OCI-LY1 (cell line): ENCODE results near the gene CD247.

Experiments
- H2AFZ ChIP-seq: fragments of 200-600 bp; sonication (generic), shearing (Covaris generic); 2 replicates; pipeline ENCODE4 v1.6.0; 2014; ENCODE audit warnings: antibody characterized with exemption, mild to moderate bottlenecking, low read length
- H3F3A ChIP-seq: fragments of 200-600 bp; sonication (generic), shearing (Covaris generic); 2 replicates; pipeline ENCODE4 v1.6.0; 2014; ENCODE audit warnings: mild to moderate bottlenecking, antibody characterized with exemption, low read length, moderate library complexity; ENCODE audit not compliant: insufficient read depth
- H3K27ac ChIP-seq: fragments of 200-600 bp; sonication (generic); 2 replicates; pipeline ENCODE4 v1.5.1; 2014; ENCODE audit warnings: low read length, mixed run types, mild to moderate bottlenecking, low read depth; ENCODE audit not compliant: poor library complexity, severe bottlenecking
- H3K27me3 ChIP-seq: fragments of 200-600 bp; sonication (generic); 2 replicates; pipeline ENCODE4 v1.6.0; 2014; ENCODE audit warnings: antibody characterized with exemption, mild to moderate bottlenecking, low read length, moderate library complexity; ENCODE audit not compliant: insufficient read depth
- H3K36me3 ChIP-seq: fragments of 200-600 bp; sonication (generic); 2 replicates; pipeline ENCODE4 v1.6.1; 2014; ENCODE audit warnings: mild to moderate bottlenecking, antibody characterized with exemption, low read length, moderate library complexity, mixed read lengths; ENCODE audit not compliant: insufficient read depth
- H3K4me1 ChIP-seq: fragments of 200-600 bp; sonication (generic); 2 replicates; pipeline ENCODE4 v1.5.1; 2014; ENCODE audit warnings: mild to moderate bottlenecking, low read length, moderate library complexity; ENCODE audit not compliant: insufficient read depth, severe bottlenecking
- H3K4me2 ChIP-seq: fragments of 200-600 bp; sonication (generic), shearing (Covaris generic); 2 replicates; pipeline ENCODE4 v1.6.1; 2014; ENCODE audit warnings: low read length
- H3K4me3 ChIP-seq: fragments of 200-600 bp; sonication (generic); 2 replicates; pipeline ENCODE4 v1.5.1; 2014; ENCODE audit warnings: low read length, low read depth, mild to moderate bottlenecking, mixed read lengths; ENCODE audit not compliant: poor library complexity, severe bottlenecking
- H3K79me2 ChIP-seq: fragments of 200-600 bp; shearing (Covaris generic); 2 replicates; pipeline ENCODE4 v1.6.1; 2016; ENCODE audit warnings: mixed run types, low read length, mixed read lengths; ENCODE audit not compliant: insufficient read depth
- H3K9ac ChIP-seq: fragments of 200-600 bp; sonication (generic), shearing (Covaris generic); 2 replicates; pipeline ENCODE4 v1.6.1; 2014; ENCODE audit warnings: mild to moderate bottlenecking, low read length, mixed read lengths
- H3K9me2 ChIP-seq: fragments of 200-600 bp; sonication (generic), shearing (Covaris generic); 2 replicates; pipeline ENCODE4 v1.6.1; 2014; ENCODE audit warnings: low read depth, mild to moderate bottlenecking, low read length, mixed read lengths
- H3K9me3 ChIP-seq: fragments of 200-600 bp; shearing (Covaris generic); 2 replicates; pipeline ENCODE4 v1.6.1; 2014; ENCODE audit warnings: low read length, mixed read lengths
- H4K20me1 ChIP-seq: fragments of 200-600 bp; sonication (generic), shearing (Covaris generic); 2 replicates; pipeline ENCODE4 v1.6.0; 2016; ENCODE audit warnings: mild to moderate bottlenecking, low read length; ENCODE audit not compliant: insufficient read depth
- EZH2 ChIP-seq: fragments of 200-600 bp; sonication (generic), shearing (Covaris generic); IDR thresholded peaks from 2 replicates; pipeline ENCODE4 v1.8.0; 2017; ENCODE audit warnings: borderline replicate concordance, mixed run types, mild to moderate bottlenecking, antibody characterized with exemption, low read length, moderate library complexity, mixed read lengths
- TF ChIP-seq, protein P1 (sequence below): fragments of 200-600 bp; sonication (generic), shearing (Covaris generic); IDR thresholded peaks from 2 replicates; pipeline ENCODE4 v1.5.1; 2017; ENCODE audit warnings: mild to moderate bottlenecking, antibody characterized with exemption, low read length, moderate library complexity, mixed read lengths

The CD247 gene

DNA sequence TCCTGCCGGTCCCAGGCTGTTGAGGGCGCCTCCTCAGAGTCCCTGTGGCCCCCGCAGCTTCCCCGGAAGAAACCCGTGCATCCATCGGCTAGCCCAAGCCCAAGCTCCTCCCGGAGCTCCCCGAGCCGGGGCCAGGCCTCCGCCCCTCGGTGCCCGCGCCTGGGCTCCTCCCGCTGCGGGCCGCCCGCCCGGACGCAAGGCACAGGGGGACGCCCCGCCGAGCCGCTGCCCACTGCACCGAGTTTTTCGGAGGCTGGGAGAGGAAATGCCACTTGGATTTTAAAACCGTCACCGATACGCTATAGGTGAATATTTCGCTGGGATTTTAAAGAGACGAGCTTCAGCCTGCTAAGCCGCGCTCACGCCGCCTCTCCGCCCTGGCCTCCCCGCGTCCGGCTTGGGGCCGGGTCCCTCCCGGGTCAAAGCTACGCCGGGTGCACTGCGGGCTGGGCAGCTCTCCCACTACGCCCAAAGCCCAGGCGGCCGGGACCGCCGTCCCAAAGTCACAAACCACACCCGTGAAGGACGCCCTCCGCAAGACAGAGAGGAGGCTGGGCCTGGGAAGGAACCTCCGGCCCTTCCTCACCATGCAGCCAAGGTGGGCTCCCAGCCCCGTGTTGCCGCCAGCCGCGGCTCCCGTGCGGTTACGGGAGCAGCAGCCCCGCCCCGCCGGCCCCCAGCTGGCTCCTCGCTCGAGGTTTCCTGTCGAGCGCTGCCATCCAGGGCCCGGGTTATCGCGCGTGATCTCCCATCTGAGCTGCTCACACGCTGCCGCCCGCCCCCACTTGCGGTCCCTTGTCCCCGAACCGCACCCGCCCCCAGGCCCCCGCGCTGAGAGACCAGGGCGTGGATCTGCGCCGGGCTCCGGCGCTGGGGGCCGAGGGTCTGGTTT is 63.2 kb downstream of the CD247 start:
- Histone ChIP-seq H2AFZ (no peak overlapping the region), H3K9ac (peak overlapping the region; percentile 71), H3K9me2 (no peaks in the 10 kb centered on the region), H3K27ac (no peak overlapping the region), H3K9me3 (no peaks in the 10 kb centered on the region), H3F3A (0 out of 2 replicates have a peak, but pooled peaks cover 7% of the 10 kb centered on the region), H3K4me3 (peak overlapping the region; percentile 68), H3K4me1 (peaks cover 45% of the 10 kb centered on the region), H3K4me2 (peak overlapping the region; percentile 90), H3K79me2 (no peaks in the 10 kb centered on the region), H4K20me1 (no peaks in the 10 kb centered on the region), H3K36me3 (no peaks in the 10 kb centered on the region), H3K27me3 (no peaks in the 10 kb centered on the region)
- TF ChIP-seq, protein P1, sequence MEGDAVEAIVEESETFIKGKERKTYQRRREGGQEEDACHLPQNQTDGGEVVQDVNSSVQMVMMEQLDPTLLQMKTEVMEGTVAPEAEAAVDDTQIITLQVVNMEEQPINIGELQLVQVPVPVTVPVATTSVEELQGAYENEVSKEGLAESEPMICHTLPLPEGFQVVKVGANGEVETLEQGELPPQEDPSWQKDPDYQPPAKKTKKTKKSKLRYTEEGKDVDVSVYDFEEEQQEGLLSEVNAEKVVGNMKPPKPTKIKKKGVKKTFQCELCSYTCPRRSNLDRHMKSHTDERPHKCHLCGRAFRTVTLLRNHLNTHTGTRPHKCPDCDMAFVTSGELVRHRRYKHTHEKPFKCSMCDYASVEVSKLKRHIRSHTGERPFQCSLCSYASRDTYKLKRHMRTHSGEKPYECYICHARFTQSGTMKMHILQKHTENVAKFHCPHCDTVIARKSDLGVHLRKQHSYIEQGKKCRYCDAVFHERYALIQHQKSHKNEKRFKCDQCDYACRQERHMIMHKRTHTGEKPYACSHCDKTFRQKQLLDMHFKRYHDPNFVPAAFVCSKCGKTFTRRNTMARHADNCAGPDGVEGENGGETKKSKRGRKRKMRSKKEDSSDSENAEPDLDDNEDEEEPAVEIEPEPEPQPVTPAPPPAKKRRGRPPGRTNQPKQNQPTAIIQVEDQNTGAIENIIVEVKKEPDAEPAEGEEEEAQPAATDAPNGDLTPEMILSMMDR = no peak
- TF ChIP-seq EZH2 = no peak

DNA sequence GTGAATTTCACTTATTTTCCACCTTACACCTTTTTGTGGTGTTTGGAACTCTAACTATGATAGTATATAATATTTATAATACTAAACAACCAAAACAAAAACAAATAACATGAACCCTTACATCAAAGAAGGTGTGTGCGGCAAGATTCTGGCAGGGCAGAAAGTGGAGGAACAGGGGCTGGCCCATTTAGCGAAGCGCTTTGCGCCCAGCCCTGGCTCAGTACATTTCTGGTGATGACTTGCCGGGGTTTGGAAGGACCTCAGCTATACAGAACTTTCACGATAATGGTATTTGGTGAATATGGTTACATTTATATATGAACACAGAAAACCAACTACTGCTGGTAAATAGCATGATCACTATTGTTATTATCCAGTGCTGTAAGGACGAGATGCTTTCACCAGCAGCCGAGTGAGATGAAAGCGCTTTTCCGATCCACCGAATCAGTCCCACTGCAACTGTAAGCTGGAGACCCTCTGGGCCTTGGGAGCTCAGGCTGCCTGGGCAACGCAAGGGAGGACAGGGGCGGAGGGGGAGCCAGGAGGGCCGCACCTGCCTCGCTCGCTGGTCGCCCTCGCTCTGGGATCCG is 63.9 kb downstream of the CD247 start:
- Histone ChIP-seq H3K4me2 (peak overlapping the region; percentile 90), H3K79me2 (no peaks in the 10 kb centered on the region), H3K27me3 (no peaks in the 10 kb centered on the region), H4K20me1 (no peaks in the 10 kb centered on the region), H3F3A (0 out of 2 replicates have a peak, but pooled peaks cover 7% of the 10 kb centered on the region), H3K9me3 (no peaks in the 10 kb centered on the region), H3K36me3 (no peaks in the 10 kb centered on the region), H2AFZ (no peak overlapping the region), H3K27ac (no peak overlapping the region), H3K9ac (peak overlapping the region; percentile 71), H3K9me2 (no peaks in the 10 kb centered on the region), H3K4me3 (peak overlapping the region; percentile 68), H3K4me1 (peaks cover 46% of the 10 kb centered on the region)
- TF ChIP-seq, protein P1 = no peak
- TF ChIP-seq EZH2 = no peak

DNA sequence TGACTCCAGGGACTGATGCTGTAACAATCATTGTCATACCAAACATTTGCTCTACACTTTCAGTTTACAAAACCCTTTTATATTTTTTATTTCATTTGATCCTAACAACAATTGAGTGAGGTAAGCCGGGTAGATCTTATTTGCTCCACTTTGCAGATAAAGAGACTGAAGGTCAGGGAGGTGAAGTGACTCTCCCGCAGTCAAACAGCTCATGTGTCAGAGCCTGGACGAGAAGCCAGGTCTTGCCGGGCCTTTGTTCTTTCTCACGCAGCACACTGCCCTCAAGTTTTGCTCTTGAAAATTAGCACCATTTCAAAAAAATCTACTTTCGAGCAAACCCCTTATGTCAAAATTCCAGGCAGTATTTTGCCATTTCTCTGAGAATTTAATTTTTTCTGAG is 65.2 kb downstream of the CD247 start:
- H2AFZ ChIP-seq = no peak overlapping the region
- H3K4me1 ChIP-seq = peaks cover 55% of the 10 kb centered on the region
- H3K79me2 ChIP-seq = no peaks in the 10 kb centered on the region

More for the DNA sequence above, 65.2 kb downstream of the CD247 start:
- Histone ChIP-seq H3F3A (0 out of 2 replicates have a peak, but pooled peaks cover 7% of the 10 kb centered on the region), H3K27me3 (no peaks in the 10 kb centered on the region), H3K4me3 (no peak overlapping the region), H3K9me3 (no peaks in the 10 kb centered on the region), H3K36me3 (no peaks in the 10 kb centered on the region), H3K9ac (no peak overlapping the region), H3K4me2 (no peak overlapping the region), H3K27ac (peak overlapping the region; percentile 5), H4K20me1 (no peaks in the 10 kb centered on the region), H3K9me2 (no peaks in the 10 kb centered on the region)
- no peak for TF ChIP-seq EZH2
- TF ChIP-seq, protein P1 = no peak
